ENCODE results near the gene UBE2F. TPM values are rescaled to one million over a fixed set of nuclear protein-coding genes. Genes with fewer than 3 reads are reported as not detected.

Gene UBE2F
- total RNA-seq, 4 donors from 2014 or later = 67.3 to 97.3 (median 81.2) TPM

- TF ChIP-seq POLR2A (IDR thresholded peaks at IDR 0.05) (no peak), CTCF (IDR thresholded peaks at IDR 0.05 in 4 of 5, conservative IDR thresholded peaks at IDR 0.05 in 1 of 5) (no peak)
- Histone ChIP-seq H3K9me3 (no peaks in the 10 kb centered on the region), H3K27ac (no peak overlapping the region), H3K27me3 (no peaks in the 10 kb centered on the region), H3K4me1 (no peaks in the 10 kb centered on the region), H3K36me3 (peaks cover 0 to 26% of the 10 kb centered on the region in 2 donors), H3K4me3 (no peak overlapping the region)
- ATAC-seq (no peak), DNase-seq (no peak)
- intact Hi-C loops (cut with DNase I; ENCODE audit: low total_unique reads) = no loop called here
- in situ Hi-C loops (cut with MboI; ENCODE audit: low sequenced_read_pairs in 4 of 4) = no loop called here
Measured at GRCh38 chr2:238079874-238080327, 113.1 kb downstream of the UBE2F start.

GRCh38 chr2:238080518-238080917 lies 113.7 kb downstream of the UBE2F start:
- no peaks in the 10 kb centered on the region for H3K27me3 ChIP-seq
- DNase-seq (no peak), ATAC-seq (no peak)
- H3K36me3 ChIP-seq = peaks cover 0 to 26% of the 10 kb centered on the region in 2 donors
- H3K9me3 ChIP-seq = no peaks in the 10 kb centered on the region
- in situ Hi-C loops (cut with MboI; ENCODE audit: low sequenced_read_pairs in 4 of 4) = no loop called here
- no peak for TF ChIP-seq CTCF (IDR thresholded peaks at IDR 0.05 in 4 of 5, conservative IDR thresholded peaks at IDR 0.05 in 1 of 5)
- H3K4me1 ChIP-seq = no peaks in the 10 kb centered on the region
- no peak overlapping the region for H3K4me3 ChIP-seq
- H3K27ac ChIP-seq = no peak overlapping the region
- intact Hi-C loops (cut with DNase I; ENCODE audit: low total_unique reads) = no loop called here

GRCh38 chr2:238081150-238081549 lies 114.3 kb downstream of the UBE2F start:
- no peak overlapping the region for H3K4me3 ChIP-seq
- peaks cover 0 to 26% of the 10 kb centered on the region in 2 donors for H3K36me3 ChIP-seq
- ATAC-seq = no peak
- H3K27me3 ChIP-seq = no peaks in the 10 kb centered on the region
- H3K27ac ChIP-seq = no peak overlapping the region
- intact Hi-C loops (cut with DNase I; ENCODE audit: low total_unique reads) (no loop called here), in situ Hi-C loops (cut with MboI; ENCODE audit: low sequenced_read_pairs in 4 of 4) (no loop called here)
- no peaks in the 10 kb centered on the region for H3K9me3 ChIP-seq
- TF ChIP-seq CTCF (IDR thresholded peaks at IDR 0.05 in 4 of 5, conservative IDR thresholded peaks at IDR 0.05 in 1 of 5) (no peak), POLR2A (IDR thresholded peaks at IDR 0.05) (no peak)
- DNase-seq = no peak
- no peaks in the 10 kb centered on the region for H3K4me1 ChIP-seq

GRCh38 chr2:238081561-238081960 lies 114.7 kb downstream of the UBE2F start:
- Histone ChIP-seq H3K4me1 (no peaks in the 10 kb centered on the region), H3K27me3 (no peaks in the 10 kb centered on the region), H3K9me3 (no peaks in the 10 kb centered on the region), H3K27ac (no peak overlapping the region), H3K36me3 (peaks cover 0 to 26% of the 10 kb centered on the region in 2 donors), H3K4me3 (no peak overlapping the region)
- intact Hi-C loops (cut with DNase I; ENCODE audit: low total_unique reads) = no loop called here
- DNase-seq (no peak), ATAC-seq (no peak)
- TF ChIP-seq CTCF (IDR thresholded peaks at IDR 0.05 in 4 of 5, conservative IDR thresholded peaks at IDR 0.05 in 1 of 5) = no peak
- no peak for TF ChIP-seq POLR2A (IDR thresholded peaks at IDR 0.05)
- in situ Hi-C loops (cut with MboI; ENCODE audit: low sequenced_read_pairs in 4 of 4) = no loop called here

- Histone ChIP-seq H3K27ac (no peak overlapping the region), H3K36me3 (peaks cover 0 to 26% of the 10 kb centered on the region in 2 donors), H3K27me3 (no peaks in the 10 kb centered on the region), H3K4me1 (no peaks in the 10 kb centered on the region), H3K9me3 (no peaks in the 10 kb centered on the region), H3K4me3 (no peak overlapping the region)
- TF ChIP-seq POLR2A (IDR thresholded peaks at IDR 0.05) (no peak), CTCF (IDR thresholded peaks at IDR 0.05 in 4 of 5, conservative IDR thresholded peaks at IDR 0.05 in 1 of 5) (no peak)
- intact Hi-C loops (cut with DNase I; ENCODE audit: low total_unique reads) (no loop called here), in situ Hi-C loops (cut with MboI; ENCODE audit: low sequenced_read_pairs in 4 of 4) (no loop called here)
- DNase-seq = no peak
- no peak for ATAC-seq
Measured at GRCh38 chr2:238082151-238082550, 115.3 kb downstream of the UBE2F start.
